NOMO-1 (cell line): ENCODE data around the gene CCDC187.

ENCODE experiments used
- DNase-seq, 2 experiments: peaks; one replicate each; lab custom pipeline; 2025; ENCODE audit not compliant: unreplicated experiment in 2 of 2; lab: John Stamatoyannopoulos, UW

The CCDC187 gene

DNA sequence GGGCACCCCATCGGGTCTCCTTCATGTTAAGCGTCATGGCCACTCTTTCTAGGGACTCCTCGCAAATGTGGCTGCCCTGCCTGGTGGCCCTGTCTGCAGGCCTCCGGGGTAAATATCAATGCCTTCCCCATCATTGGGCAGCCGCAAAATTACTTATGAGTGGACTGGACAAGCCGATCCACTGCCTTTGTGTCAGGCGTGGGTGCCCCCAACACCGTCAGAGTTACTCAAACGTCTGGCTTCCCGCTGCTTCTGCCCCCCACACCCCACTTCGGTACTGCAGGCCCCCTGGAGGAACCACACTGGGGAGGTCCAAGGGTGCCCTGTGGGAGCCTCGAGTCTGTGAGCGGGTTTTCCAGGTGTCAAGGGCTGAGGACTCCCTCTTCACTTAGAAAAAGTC, 102.7 kb downstream of the CCDC187 start:
- no peak for DNase-seq

DNA sequence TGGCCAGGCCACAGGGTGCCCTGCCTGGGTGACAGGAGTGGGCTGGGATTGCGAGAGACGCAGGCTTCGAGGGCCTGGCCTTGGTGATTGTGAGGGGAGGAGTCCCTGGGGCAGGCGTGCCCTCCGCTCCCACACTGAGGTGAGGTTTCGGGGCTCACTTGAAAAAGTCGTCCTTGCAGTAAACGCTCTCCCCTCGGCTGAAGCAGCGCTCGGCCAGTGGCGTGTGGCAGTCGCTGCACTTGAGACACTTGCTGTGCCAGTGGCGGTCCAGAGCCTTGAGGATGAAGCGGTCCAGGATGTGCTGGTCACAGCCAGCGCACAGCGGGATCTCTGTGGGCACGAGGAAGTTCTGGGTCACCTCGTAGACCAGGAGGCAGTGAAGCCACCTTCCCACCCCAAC, 103.5 kb downstream of the CCDC187 start:
- DNase-seq, result no peak
